HL-60/S4 treated with retinoic acid at 250 ng/mL for 4 days and 3 days (cell line): Measurements from ENCODE around the gene VSTM4.

Experiments
- in situ Hi-C: fragments of 300-500 bp; cut with MboI; formaldehyde crosslinking; loops from 2 replicates; pipeline ENCODE4 v1.7.0; 2022; ENCODE audit warnings: low sequenced_read_pairs

Gene VSTM4

GRCh38 chr10:49094646-49095045 is 20.7 kb downstream of the VSTM4 start:
- in situ Hi-C loops = no loop called here

DNA sequence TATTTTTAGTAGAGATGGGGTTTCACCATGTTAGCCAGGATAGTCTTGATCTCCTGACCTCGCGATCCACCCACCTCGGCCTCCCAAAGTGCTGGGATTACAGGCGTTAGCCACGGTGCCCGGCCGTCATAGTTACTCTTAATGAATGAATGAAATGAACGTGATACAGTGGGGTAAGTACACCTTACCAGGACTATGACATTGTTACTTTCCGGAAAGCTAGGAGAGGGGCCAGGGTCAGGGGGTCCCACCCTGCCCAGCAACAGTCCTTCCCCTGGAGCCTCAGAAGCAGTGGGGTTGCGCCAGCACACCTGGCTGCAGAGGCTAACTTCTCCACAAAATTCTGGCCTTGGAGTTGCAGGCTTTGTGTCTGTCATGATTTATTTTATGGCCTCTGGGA is 21.4 kb downstream of the VSTM4 start:
- in situ Hi-C loops = no loop called here

- in situ Hi-C loops = no loop called here
Measured at GRCh38 chr10:49092477-49092876, 22.8 kb downstream of the VSTM4 start.

- in situ Hi-C loops = no loop called here
Measured at GRCh38 chr10:49091450-49092210, 23.7 kb downstream of the VSTM4 start.

DNA sequence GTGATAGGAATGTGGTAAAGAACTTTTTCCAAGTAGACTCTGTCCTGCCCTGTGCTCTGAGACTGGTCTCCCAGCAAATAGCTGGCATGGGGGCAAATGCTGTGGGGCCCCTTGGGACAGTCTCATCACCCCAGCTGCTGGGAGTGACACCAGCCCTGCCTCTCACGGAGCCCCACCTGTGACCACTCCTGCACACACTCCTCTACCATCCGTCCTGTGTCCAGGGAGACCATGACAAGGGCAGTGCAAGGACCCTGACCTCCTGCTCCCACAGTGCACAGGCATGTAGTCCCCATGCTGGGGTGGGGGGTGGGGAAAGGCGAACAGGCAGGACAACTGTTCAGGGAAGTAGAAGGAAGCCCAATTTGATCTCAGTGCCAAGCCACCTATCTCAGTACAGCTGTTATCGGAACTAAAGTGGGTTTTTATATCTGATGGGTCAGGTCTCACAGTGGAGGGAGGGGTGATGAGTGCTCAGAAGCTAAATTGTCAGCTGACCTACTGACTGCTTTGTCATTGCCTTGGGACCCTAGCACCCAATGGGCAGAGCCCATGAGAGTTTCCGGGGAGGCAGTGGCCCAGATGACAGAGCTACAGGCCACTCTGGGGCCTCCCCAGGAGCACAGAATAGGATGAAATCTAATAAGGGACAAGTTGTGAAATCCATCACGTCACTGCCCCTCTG is 24.5 kb downstream of the VSTM4 start:
- in situ Hi-C loops = no loop called here

- in situ Hi-C loops = no loop called here
Measured at GRCh38 chr10:49090189-49090575, 25.1 kb downstream of the VSTM4 start.

DNA sequence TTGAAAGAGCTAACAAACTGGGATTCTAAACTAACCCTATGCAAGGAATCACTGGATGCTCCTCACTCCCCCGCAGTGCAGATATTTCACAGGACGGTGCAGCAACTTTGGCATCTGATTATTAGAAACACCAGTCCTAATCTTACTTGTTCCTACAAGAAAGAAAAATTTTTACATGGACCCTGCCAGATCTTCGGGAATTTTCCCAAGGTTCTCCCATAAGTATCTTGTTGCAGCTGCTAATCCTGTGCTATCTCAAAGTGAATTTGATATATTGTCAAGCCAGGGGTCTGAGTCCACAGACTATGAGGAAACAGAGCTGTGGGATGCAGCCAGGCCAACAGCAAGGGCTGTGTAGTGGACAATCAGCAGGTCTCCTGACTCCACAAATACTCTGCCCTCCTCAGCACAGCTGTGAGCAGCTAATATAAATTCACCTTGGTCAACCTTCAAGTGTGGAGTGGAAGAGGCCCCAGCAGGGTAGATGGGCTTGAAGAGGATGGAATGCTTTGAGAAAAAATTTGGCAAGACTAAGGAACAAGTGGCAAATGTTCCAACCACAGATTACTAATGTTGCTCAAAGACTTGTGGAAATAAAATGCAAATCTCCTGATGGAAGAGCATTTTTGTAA is 25.6 kb downstream of the VSTM4 start:
- in situ Hi-C loops = no loop called here

DNA sequence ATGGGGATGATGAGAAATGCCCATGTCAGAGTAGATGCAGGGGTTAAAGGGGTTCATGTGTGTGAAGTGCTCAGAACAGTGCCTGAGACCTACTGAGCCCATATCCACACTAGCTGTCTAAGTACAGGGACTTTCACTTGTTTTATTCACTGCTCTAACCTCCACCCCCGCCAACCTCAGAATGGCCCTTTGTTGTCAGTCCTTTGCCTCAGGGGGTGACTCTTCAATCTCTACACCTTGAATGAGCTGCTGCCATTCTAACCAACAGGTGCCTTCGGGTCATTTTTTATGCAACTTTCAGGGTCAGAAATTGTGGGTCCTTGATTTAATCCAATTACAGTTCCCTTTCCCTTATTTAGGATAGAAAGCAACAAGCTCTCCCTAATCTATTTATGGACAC is 26.2 kb downstream of the VSTM4 start:
- in situ Hi-C loops = no loop called here

GRCh38 chr10:49086889-49087288 is 28.4 kb downstream of the VSTM4 start:
- in situ Hi-C loops = no loop called here

- in situ Hi-C loops = no loop called here
Measured at GRCh38 chr10:49083261-49083660, 32.1 kb downstream of the VSTM4 start.

- in situ Hi-C loops = no loop called here
Measured at GRCh38 chr10:49082766-49083165, 32.6 kb downstream of the VSTM4 start.

- in situ Hi-C loops = no loop called here
Measured at GRCh38 chr10:49081547-49082275, 33.6 kb downstream of the VSTM4 start.

DNA sequence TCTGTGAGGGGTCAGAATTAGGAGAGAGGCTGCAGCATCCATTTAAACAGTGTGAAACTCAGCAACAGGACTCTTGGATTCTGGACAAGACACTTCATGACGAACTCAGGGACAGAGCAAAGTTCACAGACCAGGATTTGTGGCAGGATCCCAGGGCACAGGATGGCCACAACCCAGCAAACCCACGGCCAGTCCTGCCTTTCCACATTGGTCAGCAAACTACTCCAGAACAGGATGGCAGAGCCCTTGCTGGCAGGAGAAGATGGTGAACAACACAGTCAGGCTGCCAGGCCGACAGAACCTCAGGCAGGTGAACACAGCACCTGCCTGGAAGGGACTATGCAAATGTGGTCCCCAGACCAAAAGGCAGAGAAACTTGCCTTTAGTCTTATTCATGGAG is 34.4 kb downstream of the VSTM4 start:
- in situ Hi-C loops = no loop called here

GRCh38 chr10:49080071-49080470 is 35.3 kb downstream of the VSTM4 start:
- in situ Hi-C loops = no loop called here

GRCh38 chr10:49079499-49079898 is 35.8 kb downstream of the VSTM4 start:
- in situ Hi-C loops = no loop called here

GRCh38 chr10:49079072-49079471 is 36.2 kb downstream of the VSTM4 start:
- in situ Hi-C loops = no loop called here

- in situ Hi-C loops = no loop called here
Measured at GRCh38 chr10:49078433-49078832, 36.9 kb downstream of the VSTM4 start.

DNA sequence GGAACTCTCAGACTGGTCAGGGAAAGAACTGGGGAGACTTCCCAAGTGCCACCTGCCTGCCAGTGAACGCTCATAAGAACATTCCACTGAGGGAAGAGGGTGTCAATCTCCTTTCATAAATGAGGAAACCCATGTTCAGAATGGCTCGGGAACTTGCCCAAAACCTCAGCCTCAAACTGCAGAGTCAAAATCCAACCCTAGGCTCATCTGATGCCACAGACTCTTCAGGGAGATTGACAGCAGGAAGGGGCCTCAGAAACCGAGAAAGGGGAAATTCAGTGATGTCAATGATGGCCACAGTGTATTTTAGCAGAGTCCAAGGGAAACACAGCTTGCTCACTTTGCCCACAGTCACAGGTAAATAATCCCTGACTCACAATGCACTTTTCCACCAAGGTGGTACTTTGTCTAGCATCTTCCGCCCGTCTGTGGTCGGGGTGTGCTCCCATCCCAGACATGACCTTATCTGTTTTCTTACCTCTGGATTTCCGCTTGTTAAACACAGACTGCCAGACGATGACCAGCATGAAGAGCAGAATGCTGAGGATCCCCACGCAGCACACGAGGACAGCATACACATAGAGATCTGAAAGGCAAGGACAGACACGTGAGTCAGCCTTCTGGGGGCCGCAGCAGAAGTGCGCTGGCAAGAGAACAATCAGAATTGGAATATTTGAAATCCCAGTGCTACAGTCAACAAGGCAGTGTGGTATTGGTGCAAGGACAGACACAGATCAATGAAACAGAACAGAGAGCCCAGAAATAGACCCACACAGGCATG is 38.4 kb downstream of the VSTM4 start:
- in situ Hi-C loops = no loop called here

DNA sequence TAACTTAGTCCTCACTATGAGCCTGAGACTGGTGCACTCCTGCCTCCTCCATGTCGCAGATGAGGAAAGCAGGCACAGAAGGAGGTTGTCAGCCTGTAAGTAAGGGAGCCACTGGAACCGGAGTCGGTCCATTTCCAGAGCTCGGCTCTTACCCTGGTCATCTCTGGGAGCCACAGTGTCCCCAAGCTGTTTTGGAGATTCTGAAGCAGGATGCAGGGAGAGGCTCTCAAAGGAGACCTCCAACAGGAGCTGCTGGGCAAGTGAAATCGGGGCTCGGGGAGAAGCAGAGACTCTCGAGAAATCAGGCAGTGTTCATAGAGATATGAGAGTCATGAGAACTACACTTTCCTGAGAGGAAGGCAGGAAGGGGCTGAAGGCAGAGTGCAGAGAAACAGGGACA is 39.0 kb downstream of the VSTM4 start:
- in situ Hi-C loops = no loop called here

DNA sequence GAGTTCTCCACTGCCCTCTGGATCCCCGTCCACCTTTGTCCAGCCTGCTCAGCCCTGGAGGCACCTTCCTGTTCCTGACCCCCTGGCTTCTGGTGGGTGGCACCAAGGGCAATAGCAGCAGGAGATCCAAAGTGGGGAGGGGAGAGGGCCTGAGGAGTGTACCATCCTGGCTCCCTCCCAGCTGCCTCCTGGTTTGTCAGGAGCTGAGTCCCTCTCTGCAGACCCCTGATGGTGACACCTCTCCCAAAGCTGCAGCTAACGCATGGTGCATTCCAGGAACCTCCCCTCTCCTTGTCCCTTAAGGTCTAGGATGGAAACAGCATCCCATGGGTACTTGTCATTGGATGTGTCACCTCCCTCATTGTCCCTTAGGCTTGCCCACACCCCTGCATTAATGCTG is 39.6 kb downstream of the VSTM4 start:
- in situ Hi-C loops = no loop called here
